HG02840 (cell line): ENCODE results near the gene BAIAP2L1.

Source experiments
- ATAC-seq: cut with Tn5 transposase; IDR thresholded peaks from one replicate; pipeline ENCODE4 v1.9.1; 2021; ENCODE audit warnings: mild to moderate bottlenecking, moderate library complexity, moderate number of reproducible peaks; ENCODE audit not compliant: unreplicated experiment, low FRiP score

Gene BAIAP2L1

DNA sequence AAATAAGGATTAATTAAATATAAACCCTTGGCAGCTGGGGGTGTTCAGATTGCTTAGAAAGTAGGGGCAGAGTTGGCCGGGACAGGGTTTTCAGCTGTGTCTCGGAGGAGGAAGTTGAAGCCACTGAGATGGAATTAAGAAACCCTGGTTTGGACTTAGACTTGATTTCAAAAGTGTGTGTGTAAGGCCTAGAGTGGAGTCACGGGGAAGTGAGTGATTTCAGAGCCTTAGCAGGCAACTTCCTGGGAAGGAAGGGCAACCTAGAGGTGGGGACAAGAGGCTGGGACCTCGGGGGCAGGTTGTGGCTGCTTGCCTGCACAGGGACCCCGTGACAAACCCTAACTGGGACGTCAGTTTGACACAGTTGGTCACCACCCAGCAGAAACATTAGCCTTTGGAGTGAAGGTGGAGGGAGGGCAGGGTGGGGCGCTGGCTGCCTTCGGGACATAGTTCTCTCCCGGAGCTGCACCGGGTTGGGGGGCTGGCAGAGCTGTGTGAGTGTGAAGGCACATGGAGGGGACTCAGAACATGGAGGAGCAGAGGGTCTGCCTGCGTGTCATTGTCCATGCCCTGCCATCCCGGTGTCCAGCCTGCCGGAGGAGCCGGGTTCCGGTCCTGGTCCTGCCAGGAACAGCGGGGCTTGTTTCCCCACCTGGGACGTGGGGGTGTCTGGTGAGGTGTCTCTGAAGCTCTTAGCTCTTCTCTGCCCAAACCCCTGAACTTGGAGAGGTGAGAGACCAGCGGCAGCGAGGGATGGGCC lies 117.6 kb downstream of the BAIAP2L1 start:
- ATAC-seq = no peak

DNA sequence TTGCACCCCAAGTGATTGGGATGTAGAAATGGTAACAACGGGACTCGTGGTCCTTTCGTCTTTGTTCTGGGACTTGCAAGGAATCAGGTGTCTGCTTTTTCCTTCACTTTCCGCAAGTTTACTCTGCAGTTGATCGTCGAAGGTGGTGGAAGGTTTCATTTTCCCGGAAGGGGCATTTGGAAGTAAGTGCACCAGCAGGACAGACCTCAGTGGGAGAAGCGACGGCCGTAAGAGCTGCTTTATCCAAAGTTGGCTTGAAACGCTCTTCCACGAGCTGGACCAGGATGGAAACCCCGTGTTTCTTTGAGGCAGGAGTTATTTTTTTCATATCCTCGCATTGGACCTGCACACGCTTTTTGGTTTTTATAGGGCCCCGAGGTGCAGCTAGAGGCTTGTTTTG lies 118.2 kb downstream of the BAIAP2L1 start:
- ATAC-seq = no peak

DNA sequence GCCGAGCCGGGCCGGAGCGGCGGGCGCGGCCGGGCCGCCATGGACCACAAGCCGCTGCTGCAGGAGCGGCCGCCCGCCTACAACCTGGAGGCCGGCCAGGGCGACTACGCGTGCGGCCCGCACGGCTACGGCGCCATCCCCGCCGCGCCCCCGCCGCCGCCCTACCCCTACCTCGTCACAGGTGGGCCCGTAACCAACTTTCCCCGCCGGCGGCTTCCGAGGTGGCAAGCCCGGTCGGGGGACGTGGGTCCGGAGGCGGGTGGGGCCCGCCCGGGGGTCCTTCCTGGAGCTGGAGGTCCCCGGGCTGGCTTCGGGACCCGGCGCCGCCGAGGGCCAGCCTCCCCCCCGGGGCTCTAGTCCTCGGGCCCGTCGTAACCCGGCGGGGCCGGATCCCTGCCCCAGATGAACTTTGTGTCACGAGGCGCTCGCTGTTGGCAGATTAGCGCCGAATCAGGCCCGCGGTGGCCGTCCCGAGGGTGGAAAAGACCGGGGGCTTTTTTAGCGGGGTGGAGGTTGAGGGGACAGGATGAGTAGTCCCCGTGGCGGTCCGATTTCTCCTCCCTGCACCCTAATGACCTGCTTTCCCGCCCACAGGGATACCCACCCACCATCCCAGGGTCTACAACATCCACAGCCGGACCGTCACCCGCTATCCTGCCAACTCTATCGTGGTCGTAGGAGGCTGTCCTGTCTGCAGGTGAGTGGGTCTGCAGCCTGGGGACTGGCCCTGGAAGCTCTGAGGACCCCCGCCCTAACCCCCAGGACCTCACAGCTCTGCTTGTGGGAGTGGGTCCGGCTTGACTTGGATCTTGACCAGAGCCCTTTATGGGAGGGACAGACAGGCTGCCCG lies 118.9 kb downstream of the BAIAP2L1 start:
- peak; percentile 38 for ATAC-seq

DNA sequence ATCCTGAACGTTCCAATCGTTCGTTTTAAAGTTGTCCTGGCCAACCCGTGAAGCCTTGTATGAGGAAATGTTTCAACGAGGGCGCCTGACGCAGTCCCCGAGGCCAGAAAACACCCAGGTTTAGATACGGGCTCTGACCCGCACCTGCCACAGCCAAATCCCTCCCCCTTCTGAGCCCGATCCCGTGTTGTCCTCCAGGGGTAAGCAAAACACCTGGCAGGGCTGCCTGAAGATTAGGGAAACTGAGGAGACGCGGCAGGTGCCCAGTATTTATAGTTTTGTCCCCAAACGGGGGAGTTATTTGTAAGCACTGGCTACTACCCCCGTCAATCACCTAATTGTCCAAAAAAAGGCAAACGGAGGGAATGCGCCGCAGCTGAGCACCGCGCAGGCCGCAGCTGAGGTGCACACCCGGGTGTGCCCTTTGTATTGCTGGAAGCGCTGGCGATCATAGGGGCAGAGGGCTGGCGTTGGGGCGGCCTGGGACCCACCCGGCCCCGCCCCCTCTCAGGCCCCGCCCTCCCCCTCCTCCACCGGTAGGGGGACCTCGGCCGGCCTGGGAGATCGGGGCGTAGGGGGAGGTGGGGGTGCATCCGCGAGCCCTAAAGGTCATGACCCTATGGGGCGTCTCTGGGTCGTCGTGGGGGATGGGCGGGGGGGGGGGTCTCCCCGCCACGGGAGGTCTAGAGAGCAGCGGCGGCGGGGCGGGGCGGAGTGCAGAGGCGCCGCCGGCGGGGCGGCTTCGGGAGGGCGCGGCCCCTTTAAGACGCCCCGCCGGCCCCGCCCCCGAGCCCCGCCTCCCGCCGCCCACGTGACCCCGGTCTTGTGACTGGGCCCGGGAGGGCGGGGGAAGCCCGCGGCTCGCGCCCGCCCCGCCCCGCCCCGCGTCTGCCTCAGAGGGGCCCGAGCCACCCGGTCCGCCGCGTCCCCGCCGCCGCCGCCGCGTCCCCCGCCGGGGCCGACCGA lies 119.8 kb downstream of the BAIAP2L1 start, which contains the start of gene BRI3:
BRI3 (plus strand) TSS at position 896 of the 966 bp plus-strand sequence. CDS start 110 bp downstream, outside the sequence.
- peak; percentile 80 for ATAC-seq

DNA sequence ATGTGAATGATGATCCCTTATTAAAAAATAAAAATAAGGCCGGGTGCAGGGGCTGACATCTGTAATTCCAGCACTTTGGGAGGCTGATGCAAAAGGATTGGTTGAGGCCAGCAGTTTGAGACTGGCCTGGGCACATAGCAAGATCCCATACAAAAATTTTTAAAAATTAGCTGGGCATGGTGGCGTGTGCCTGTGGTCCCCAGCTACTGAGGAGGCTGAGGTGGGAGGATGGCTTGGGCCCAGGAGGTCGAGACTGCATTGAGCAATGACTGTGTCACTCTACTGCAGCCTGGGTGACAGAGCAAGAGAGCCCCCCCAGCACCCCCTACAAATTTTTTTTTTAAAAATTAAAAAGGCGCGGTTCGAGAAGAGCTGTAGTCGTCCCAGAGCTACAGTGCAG lies 120.6 kb downstream of the BAIAP2L1 start:
- no peak for ATAC-seq

DNA sequence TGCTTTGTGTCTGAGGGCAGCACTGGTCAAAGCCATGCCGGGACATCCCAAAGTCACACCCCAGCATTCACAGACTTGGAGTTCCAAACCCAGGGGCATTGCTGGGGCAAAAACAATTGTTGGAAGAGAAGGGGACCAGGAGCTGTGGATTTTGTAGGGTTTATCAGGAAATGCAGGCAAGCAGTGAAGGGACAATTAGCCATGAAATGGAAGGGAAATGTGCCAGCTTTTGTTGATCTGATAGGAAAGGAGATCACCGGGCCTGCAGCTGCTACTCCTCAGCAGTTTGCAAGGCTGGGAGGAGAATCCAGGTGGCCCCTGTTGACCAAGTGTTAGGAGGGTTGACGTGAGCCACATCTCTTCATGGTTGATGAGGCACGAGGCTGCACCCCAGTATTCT lies 122.0 kb downstream of the BAIAP2L1 start:
- no peak for ATAC-seq

DNA sequence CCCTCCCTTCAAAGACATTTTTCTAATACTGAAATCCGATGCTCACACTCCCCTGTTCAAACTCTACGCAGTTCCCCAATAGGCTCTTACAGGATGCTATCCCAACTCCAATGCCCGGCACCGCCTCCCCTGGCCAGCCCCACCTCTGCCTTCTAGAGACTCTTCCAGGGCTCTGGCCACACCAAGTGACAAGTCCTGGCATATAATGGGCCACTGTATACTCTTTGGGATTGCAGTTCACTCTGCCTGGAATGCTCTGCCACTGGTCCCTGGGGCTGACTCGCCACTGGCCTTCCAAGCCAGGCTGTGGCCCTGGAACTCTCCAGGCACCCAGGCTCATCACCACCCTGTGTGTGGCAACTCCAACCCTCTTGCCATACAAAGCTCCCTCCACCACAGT lies 122.5 kb downstream of the BAIAP2L1 start:
- no peak for ATAC-seq

DNA sequence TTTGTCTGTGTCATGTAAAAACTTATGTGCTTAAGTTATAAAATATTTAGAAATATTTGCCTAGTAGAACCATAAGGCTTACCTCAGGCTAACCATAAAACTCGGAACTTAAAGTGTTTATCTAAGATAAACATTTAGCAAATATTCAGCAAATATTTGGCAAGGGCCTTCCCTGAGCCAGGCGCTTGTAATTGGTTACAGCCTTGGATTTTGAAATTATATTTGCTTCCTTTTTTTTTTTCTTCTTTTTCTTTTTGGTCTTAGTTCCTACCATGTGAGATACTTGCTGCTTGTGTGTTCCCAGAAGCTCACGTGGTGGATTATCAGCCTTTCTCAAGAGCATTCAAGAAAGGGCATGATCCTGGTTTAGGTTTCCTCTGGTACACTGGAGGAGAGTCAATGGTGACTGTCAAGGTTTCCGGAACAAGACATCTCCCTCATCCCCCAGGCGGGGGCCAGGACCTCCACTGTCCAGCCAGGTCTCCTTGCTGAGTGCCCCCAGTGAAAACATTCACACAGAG lies 124.6 kb downstream of the BAIAP2L1 start:
- no peak for ATAC-seq

DNA sequence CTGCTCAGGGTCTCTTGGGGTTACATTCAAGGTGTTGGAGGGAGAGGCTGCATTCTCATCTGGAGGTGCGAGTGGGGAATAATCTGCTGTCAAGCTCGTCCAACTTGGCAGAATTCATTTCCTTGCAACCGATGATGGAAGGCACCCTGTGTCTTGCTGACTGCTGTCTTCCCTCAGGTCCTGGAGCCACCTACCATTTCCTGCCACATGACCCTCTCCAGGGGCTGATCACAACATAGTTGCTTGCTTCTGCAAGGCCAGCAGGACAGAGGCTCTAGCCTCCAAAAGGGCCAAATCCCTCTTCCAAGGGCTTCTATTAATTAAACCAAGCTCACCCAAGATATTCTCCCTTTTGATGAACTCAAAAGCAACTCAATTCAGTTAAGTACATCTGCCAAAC lies 133.6 kb downstream of the BAIAP2L1 start:
- no peak for ATAC-seq

DNA sequence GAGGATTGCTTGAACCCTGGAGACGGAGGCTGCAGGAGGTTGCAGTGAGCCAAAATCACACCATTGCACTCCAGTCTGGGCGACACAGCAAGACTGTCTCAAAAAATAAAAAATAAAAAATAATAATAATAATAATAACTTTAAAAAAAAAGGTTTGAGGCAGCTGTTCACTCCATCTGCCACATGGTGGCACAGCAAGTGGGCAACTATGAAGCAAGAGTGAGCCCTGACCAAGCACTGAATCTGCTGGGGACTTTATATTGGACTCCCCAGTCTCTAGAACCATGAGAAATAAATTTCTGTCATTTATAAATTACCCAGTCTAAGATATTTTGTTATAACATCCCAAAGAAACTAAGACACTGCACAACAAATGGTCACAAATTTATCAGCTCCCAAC lies 134.1 kb downstream of the BAIAP2L1 start:
- ATAC-seq = no peak

DNA sequence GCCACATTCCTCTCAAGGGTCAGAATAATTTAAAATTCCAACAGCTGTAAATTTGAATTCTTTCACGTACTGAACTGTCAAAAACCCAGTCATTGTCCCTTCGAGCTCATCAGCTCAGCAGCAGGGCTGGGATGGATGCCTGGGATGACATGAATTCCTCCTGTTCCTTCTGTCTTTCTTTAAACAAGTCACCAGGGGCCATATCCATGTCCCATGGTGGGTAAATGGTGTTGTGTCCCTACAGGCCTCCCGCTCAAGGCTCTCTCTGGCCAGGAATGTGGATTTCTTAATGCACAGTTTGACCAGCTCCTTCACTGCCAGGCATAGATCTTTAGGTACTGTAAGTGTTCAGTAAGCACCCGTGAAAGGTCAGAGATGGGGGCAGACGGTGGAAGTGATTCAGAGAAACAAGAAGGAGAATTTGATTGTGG lies 135.0 kb downstream of the BAIAP2L1 start:
- no peak for ATAC-seq

DNA sequence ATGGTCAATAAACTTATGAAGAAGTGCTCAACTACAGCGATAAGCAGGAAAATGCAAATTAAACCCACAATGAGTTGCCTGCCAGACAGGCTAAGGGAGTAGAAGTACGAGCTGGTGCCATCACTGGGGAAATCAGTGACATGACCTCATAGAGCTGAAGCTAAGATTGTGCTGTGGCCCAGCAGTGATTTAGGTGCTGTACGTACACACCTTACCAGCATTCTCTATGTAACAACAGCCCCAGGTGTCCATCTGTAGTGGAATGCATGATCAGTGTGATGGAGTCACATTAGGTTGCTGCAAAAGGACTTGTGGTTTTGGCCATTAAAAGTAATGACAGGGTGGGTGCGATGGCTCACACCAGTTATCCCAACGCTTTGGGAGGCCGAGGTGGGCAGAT lies 143.2 kb downstream of the BAIAP2L1 start:
- ATAC-seq = no peak

DNA sequence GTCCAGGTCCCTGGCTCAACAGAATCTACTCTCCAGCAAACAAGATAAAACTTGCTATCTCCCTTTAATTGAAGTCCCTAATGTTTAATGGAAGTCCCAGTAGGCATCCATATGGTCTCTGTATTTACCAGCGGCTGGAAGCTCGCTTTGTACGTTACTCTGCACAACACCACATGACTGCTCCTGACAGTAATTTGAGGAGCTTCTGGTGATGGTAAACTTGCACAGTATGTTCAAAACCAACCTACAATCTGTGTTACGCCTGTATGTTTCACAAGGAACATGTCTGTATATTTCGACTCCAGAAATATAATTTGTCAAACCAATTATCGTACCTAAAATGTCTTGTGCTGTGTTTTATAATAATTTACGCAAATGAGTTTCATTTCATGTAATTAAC lies 144.5 kb downstream of the BAIAP2L1 start:
- no peak for ATAC-seq

DNA sequence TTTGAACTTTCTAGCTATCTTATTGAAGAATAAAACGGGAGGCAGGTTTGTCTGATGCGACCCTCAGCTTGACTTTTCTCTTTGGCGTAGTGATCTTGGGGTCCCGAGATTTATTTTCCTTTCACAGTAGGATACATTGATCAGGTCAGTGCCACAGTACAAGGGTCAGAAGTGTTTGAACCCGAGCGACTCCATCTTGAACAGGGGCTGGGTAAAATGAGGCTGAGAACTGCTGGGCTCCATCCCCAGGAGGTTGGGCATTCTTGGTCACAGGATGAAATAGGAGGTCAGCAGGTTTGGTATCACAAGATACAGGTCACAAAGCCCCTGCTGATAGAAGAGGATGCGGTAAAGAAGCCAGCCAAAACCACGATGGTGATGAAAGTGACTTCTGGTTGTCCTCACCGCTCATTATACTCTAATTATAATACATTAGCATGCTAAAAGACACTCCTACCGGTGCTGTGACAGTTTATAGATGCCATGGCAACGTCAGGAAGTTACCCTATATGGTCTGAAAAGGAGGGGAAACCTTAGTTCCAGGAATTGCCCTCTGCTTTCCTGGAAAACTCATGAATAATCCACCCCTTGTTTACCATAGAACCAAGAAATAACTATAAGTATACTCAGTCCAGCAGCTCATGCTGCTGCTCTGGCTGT lies 145.8 kb downstream of the BAIAP2L1 start:
- no peak for ATAC-seq

DNA sequence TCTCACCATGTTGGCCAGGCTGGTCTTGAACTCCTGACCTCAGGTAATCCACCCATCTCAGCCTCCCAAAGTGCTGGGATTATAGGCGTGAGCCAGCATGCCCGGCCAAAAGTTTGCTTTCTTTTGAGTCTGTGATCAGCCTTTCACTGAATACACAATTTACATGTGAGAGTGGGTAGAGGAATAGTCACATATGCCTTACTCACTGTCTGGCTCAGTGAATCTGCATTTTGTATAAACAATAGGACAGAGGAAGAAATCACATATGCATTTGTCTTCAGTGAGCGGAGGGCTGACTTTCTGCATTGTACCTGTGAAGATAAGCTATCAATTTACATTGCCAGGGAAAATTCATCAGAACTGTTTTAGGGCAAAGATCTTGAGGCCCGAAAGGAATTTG lies 146.4 kb downstream of the BAIAP2L1 start:
- ATAC-seq = no peak

DNA sequence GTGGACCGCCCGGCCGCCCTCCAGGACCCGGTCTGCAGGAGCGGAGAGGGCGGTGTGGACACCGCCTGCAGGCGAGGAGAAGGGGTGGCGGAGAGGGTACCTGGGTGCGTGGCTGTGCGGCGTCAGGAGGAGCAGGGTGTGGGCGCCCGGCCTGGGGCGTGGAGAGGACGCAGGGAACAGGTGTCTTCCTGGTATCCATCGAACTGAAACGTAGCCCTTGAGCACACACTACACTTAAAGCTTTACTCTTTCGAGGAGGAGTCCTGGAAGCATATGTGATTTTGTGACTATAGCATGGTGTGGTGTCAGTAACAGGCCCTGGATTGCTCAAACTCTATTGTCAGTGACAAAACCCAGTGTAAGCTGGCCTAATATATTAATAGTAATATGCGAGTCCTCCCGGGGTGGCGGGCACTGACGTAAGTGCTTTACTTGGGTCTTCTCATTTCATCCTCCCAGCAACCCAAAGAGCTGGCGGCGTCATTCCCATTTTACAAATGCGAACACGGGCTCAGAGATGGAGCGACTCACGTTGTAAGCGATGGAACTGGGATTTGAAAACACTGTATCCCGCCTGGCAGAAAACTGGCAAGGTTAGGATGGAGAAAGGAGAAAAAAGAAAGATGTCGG lies 148.3 kb downstream of the BAIAP2L1 start:
- ATAC-seq = peak; percentile 32

DNA sequence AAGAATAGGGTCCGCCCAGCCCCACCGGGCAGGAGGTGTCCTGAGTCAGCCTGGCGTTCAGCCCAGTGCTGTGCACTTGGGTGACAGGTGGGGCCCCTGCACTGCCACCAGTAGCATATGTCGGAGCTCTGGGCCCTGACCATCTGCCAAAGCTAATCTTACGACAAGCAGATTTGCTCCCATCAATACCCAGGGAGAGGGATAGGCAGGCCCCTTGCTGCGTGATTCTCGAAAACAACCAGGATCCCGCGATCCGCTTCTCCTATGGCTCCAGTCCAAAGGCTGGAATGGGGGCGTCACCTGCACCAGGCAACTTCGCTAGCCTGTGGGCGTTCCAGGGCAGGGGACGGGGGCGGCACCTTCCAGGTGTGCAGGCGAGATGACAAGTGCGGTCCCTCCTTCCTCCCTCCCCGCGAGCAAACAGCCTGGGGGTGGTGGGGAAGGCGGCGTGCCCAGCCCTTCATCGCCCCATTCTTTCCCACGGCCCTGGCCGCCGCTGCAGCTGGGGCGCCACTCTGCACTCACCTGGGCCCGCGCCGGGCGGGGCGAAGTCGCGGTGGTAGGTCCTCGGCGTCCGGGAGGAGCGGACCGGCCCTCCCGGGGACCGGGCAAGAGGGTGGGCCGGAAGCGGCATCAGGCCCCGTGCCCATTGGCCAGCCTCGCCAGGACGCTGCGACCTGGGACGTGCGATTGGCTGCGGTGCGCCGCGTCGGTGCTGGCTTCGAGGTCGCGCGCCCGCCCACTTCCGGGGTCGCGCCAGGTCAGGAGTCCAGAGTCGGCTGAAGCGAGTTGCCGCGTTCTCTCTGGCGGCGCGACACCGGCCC lies 149.1 kb downstream of the BAIAP2L1 start, which contains the start of gene TECPR1:
TECPR1 (minus strand) TSS at position 632 of the 824 bp plus-strand sequence. CDS start 6,086 bp downstream, outside the sequence.
- ATAC-seq = peak; percentile 97

DNA sequence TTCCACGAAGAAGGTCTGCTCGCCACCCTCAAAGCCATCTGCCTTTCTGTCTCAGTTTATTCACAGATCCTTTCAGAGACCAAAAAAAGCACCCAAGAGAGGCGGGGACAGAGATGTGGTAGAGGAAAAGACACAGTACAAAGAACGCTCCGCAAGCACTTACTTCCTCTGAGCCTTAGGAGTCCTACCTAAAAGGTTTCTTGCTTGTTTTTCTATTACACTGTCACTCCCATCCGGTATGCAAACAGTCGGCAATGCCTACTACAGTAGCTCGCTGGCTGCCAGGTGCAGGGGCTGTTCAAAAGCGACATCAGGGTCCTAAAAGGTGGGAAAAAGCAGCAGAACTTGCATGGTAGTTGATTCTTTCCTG lies 149.7 kb downstream of the BAIAP2L1 start:
- ATAC-seq = peak; percentile 29
